Measurements from ENCODE around the gene ISM1.
A peak's percentile ranks its signal among the peaks of the same experiment; 100 is the strongest.

Gene ISM1

DNA sequence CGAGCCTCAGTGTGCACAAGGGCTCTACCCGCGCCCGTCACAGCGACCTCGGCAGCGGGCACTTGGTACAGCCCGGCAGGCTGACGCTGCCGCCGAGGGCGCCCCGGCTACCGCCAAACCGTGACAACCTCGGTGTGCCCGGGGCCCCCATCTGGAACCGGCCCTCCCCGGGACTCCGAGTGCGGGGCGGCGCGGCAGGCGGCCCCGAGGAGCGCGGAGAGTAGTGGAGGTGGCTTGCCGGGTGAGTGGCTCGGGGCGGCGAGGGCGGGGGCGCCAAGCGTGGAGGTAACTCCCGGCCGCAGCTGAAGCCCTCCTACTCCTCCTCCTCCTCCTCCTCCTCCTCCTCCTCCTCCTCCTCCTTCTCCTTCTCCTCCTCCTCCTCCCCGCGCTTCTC lies at the start of gene ISM1:
Gene ISM1, plus strand, starts transcription at position 371 of the 394 bp plus-strand sequence. CDS start 503 bp downstream, outside the sequence.
- DNase-seq: peak; percentile 26

DNA sequence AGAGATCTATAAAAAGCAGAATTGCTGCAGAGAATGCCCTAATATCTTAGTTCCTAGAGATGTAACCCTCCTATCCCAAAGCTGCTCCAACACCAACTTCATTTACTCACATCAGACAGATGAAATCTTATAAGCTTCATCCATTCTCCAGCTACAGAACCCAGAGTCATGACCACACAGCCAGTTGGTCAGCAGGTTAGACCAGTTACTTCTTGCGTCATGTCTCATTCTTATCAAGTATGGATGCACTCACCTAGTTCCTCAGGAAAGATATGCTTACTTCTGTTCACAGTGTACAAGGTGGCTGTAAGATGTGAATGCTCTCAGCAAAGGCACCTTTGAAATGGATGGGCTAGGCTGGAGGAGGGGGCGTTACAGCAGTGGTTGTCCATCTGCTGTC lies 47.9 kb upstream of the ISM1 start:
- no peak for DNase-seq

DNA sequence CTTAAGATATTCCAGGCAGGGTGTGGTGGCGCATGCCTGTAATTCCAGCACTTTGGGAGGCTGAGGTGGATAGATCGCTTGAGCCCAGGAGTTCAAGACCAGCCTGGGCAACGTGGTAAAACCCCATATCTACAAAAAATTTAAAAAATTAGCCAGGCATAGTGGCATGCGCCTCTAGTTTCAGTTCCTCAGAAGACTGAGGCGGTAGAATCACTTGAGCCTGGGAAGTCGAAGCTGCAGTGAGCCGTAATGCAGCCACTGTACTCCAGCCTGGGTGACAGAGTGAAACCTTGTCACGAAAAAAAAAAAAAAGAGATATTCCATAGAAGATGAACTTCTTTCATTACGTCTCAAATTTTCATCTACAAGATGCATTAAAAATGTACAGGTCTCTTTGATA lies 46.7 kb upstream of the ISM1 start:
- no peak for DNase-seq

DNA sequence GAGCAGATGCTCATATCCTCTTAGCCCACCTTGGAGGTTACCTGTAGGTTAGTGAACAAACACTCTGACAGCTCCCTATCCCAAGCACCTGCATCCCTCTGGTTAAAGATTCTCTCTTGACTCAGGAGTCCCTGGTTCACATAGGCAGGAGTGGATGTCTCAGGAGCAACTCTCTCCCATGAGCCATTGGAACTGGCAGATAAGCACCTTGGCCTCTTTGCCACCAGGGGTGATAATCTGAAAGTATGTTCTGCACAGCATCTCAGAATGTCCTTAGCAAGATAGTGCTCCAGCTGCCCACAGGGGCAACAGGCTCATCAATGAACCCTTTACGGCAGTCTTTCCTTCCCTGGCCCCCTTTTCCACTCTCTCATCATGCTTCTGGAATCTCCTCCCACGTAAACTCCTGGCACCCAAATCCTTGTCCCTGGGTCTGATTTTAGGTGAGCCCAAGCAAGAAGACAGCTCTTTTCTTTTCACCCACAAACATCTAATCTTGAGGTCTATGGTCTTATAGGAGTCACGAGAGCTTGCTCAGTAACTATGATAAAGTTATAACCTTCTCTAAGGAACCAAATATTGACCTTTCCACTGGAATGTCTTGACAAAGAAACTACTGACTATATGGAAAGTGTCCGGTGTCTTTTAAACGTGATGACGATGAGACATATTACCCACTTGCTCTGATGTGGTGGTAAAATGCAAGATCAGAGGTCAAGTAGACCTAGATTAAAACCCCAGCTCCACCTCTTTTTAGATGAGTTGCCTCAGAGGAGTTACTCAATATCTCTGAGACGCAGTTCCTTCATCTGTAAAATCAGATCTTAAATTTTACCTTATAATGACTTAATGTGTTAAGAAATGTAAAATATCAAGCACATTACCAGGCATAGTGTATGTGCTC lies 39.8 kb upstream of the ISM1 start:
- no peak for DNase-seq

DNA sequence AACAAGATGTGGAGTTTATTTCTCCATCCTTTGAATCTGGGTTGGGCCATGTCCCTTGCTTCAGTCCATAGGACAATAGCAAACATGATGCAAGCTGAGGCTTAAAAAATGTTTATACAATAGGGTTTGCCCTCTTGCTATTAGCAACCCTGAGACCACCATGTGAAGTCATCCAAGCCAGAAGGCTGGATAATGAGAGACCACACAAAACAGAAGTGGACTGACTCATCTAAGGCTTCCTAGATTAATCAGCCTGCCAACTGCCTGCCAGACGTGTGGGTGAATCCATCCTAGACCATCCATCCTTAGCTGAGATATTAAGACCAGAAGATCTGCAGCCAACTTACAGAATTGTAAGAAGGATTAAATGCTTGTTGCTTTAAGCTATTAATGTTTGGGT lies 38.1 kb upstream of the ISM1 start:
- DNase-seq: no peak

DNA sequence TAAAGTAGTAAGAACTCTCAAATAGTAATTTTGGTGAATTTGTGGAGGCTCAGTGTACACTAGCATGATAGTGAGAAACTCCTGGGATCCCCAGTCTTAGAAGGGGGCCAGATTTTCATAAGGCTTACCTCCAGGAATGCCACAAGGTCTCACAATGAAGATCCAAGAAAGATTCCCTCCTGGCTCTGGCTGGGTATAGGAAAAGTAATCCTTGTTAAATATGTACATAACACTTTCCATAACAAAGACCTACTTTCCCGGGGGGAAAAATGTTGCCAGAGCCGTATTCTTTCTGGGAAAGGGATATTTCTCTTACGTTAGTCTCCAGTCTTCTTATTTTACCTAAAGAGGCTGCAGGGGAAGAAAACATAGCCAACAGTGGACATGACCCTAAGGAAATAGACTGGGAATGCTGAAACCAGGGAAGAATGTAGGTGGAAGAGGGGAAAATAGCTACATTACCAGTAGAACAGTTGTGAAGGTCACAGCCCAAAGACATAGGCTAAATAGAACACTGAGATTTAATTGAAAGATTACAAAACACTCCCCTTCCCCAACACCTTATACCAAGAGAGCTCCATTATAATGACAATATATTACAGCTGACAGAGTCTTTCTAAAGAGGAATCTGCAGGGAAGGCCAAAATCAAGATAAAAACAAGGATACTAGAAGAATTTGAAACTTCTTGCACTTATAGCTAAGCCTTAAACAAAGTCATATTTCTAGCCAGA lies 34.9 kb upstream of the ISM1 start:
- no peak for DNase-seq

DNA sequence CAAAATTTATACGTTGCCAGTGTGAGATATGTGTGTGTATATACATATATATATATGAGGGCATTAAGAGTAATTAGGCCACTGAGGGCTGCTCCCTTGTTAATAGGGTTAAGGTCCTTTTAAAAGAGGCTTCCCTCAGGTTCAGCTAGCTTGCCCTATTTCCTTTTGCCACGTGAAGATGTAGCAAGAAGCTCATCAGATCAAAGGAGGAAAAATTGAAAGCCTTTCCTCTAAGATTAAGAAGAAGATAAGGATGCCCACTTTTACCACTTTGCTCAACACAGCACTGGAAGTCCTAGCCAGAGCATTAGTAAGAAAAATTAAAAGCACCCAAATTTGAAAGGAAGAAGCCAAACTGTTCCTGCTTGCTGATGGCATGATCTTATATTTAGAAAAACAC lies 33.2 kb upstream of the ISM1 start:
- no peak for DNase-seq

DNA sequence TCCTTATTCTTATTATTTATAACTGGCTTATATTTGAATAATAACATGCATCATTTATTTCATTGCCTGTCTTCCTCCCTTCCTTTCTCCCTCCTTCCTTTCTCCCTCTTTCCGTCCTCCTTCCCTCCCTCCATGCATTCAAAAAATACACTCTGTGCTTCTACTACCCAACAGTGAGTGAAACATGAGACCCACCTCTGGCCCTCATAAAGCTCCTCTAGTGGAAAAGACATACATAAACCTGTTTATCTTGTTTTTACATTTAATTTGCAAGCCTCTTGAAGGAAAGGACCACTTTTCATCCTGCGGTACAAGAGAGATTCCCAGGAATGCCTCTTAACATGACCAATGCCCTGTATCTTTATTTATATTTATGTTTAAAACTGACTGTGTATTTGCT lies 21.8 kb upstream of the ISM1 start:
- DNase-seq: no peak

DNA sequence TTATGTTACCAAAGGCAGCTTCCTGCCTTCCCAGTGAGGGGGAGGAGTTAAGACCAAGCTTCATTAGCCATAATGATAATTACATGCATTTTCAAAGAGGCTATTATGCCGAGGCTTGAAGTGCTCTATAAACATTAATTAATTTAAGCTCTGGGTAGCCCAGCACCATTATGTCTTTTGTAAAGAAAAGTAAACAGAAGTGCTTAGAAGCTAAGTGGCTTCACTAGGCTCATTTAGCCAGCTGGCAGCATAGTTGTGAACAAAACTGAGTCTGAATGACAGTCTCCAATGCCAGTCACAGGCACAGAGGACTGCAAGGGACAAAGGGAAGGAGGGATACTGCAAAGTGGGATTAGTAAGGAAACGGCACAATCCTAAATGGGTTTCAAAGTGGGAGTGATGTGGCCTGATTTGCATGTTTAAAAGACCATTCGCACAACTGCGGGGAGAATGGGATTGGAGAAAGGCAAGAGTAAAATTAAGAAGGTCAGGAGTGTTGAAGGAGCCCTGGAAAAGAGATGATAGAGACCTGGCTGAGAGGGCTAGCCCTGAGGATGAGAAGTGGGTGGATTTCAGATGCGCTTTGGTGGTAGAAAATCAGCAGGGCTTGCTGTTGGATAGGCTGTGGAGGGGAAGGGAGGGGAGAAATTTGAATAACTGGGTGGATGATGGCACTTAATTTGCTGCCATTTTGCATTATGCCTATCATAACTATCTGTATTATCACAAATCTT lies 20.1 kb upstream of the ISM1 start:
- DNase-seq: no peak

DNA sequence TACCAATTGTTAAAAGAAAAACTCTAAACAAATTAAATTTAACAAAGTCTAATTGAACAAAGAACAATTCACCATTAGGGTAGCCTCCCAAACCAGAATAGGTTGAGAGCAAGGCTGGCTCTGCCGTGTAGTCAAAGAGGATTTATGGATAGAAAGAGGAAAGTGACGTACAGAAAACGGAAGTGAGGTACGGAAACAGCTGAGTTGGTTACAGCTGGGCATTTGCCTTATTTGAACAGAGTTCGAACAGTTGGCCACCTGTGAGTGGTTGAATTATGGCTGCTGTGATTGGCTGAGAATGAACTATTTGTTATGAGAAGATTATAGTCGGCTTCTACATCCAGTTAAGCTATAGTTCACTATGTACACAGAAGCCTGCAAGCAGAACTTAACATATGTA lies 18.5 kb upstream of the ISM1 start:
- DNase-seq: no peak

DNA sequence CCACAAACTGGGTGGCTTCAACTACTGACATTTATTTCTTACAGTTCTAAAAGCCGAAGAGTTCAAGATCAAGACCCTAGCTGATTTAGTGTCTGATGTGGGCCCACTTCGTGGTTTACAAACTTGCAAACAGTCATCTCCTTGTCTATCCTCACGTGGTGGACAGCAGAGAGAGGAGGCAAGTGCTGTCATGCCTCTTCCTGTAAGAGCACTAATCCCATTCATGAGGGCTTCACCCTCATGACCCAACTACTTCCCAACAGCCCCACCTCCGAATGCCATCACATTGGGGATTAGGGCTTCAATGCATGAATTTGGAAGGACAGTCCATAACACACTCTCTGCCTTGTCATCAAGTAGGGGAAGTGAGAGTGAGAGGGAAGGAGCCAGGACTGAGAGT lies 15.6 kb upstream of the ISM1 start:
- no peak for DNase-seq

DNA sequence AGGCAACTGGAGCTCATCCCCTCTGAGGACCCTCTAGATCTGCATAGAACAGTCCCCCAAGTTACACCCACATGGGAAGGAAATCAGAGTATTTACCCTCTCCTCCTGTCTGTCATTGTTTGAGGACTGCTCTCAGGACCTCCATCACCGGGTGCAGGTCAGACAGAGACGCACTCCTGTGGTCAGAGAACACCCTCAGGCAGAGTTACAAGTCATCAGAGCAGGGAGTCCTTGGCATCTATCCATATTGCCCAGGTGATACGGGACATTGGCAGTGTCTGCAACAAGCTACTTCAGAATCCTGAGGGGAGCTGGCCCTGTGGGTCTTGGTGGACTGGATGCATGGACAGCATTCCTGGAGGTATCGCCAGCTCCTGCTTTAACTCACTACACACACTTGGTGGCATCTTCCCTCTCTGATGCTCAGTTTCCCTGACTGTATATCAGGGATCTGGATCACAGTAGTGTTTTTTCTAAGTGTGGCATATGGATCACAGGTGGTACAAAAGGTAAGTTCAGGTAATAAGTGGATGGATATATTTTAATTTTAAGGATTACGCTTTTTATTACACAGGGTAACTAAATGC lies 15.1 kb upstream of the ISM1 start:
- DNase-seq: no peak

DNA sequence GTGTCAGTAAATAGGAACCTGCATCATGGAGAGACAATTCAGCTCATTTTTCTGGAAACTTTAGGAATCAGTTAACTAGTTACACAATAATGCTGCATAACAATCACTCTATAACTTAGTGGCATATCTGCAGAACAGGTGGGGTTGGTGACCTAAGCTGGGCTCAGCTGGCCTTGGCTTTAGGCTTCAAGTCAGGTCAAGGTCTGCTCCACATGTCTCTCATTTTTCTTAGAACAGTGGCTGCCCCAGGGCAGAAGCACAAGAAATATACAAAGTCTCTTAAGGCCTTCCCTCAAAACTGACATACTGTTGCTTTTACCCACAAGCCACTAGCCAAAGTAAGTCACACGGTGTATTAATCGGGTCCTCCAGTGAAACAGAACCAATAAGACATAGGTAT lies 14.1 kb upstream of the ISM1 start:
- DNase-seq: no peak

DNA sequence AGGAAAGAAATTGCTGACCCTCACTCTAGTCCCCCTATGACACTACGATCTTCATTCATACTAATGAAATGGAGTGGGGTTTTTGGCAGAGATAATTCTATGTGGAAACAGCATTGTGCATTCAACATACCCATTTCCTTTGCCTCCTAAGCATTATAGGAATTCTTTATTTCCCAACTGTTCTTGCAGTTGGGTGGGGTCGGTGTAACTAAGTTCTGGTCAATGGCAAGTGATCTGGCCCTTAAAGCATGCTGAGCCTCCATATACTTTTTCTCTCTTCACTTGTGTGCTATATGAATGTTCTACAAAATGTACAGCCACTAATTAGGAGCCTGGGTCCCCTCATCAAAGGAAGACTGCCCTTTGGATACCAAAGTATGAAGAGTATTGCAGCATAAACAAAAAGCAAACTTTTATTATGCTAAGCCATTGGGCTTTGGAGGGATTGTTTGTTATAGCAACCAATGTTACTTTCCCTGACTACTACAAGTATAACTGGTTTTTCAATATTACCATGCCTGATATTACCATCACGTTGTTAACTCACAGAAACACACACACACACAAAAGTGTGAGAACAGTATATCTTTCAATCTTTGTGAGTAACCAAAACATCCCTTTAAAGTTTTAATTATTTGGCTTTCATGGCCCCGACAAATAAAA lies 9.0 kb upstream of the ISM1 start:
- no peak for DNase-seq

DNA sequence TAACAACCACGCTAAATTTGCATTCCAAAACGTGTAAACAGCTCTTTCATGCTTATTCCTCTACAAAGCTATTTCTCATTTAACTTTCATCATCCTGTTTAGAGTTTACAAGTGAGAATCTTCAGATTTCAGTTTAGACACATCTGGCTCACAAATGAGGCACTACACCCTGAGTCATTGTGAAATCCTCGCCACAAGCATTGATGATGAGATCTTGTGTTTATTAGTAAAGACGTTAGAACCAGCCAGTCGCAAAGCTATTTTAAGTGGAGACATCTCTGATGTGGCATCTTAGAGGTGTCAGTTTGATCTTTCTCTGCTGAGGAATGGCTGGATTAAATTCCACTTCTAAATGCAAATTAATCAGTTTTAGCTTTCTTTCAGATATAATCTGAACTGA lies 8.3 kb upstream of the ISM1 start:
- no peak for DNase-seq

DNA sequence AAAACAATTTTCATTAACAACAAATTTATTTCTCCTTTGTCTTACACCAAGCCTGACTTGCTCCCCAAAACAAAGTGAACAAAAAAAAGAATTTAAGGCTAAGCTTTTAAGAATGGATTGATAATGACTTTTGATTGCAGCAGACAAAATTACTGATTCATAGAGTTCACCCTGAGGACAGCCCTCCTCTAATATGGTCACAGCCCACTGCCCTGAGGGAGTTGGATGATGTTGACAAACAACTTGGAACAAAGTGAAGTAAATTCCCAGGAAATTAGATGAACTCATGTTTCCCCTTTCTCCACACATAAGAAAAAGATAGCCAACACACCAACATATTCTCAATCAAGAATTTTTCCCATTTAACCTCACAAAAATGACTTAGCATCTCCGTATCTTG lies 7.7 kb upstream of the ISM1 start:
- DNase-seq: no peak

DNA sequence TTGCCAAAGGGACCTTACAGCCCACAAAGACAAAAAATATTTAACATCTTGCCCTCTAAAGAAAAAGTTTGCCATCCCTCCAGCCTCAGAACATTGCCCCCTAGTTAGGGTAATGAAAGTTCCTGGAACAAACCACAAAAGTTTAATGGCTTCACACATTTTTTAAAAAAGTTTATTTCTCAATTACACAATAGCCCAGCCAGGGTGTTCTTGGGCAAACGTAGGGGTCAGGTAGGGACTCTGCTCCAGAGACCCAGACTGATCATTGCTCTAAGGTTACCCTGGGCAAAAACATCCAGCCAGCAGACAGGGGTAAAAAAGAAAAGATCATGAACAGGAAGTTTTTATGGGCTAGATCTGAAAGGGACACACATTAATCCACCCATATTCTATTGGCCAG lies 4.5 kb upstream of the ISM1 start:
- no peak for DNase-seq

DNA sequence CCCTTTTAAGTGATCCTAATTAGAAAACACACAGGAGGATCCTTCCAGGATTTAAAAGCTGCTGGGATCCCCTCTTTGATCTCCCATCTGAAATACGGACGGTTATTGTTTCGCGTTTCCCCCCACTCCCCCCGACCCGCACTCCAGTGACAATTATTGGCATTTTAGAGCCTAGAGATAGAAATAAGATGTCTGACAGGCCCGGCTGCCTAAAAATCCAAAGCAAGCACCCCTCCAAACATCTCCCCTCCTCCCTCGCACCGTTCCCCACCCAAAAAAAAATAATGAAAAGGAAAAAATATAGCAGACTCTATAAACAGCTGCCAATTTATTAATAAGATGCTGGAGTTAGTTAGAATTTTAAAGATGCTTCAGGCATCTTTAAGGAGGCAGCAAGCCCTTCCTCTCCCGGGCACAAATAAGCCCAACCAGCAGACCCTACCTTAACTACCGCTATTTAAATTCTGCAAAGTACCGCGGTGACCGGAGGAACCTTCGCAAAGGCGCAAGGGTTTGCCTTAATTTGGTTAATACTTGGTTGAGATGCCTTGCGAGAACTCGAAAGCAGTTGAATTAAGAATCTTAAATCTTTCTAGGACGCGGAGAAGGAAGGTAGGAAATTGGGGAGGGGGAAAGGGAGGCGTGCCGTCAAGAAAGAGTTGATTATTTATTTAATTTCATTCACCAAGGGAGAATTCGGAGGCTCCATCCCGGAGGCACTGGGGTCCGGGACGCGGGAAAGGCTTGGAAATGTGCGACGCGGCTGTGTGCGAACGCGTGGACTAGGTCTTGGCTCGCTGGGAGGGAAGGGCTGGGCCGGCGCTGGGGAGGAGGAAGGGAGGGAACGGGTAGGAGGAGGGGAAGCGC lies 1.5 kb upstream of the ISM1 start:
- no peak for DNase-seq

DNA sequence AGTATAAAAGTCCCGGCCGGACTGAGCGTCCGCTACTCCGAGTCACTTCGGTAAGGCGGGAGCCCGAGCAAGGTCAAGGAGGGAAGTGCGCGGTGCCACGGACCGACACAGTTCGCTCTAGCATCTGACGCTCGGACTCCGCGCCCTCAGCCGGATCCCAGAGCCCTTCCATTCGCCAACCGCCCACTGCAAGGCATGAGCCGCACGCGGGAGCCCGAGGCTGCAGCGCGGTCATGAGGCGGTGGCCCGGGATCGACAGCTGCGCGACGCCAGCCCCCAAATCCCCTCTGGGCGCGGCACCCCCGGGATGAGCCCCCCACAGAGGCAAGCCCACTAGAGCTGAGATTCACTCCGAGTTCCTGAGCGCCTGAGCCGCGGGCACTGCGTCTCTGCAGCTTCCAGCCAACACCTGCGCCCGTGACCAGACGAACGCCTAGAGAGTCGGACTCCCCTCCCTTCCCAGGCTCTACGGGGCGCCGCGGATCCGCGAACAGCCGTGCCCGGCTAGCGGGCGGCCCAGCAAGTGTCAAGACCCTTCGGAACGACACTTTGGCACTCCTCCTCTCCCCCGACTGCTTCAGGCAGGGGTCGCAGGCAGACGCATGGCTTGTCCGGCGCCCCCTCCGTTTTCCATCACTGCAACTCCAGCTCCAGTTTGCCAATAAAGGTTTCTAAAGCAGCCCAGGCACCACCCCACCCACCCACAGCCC lies 725 bp upstream of the ISM1 start:
- DNase-seq: peak; percentile 16

DNA sequence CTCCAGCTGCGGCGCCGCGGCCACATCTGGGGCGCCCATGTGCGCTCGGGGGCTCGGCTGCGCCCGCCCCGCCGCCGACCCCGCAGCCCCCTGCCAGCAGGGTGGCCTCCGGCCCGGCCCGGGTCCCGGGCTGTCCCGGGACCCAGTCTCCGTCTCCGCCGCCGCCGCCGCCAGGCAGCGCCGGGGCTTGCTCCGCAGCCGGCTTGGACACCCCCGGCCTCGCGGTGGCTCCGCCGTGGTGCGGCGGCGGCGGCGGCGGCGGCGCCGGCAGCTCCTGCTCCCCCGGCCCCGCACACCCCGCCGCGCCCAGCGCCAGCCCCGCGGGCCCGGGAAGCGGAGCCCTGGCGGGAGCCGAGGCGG lies 219 bp downstream of the ISM1 start:
- no peak for DNase-seq

DNA sequence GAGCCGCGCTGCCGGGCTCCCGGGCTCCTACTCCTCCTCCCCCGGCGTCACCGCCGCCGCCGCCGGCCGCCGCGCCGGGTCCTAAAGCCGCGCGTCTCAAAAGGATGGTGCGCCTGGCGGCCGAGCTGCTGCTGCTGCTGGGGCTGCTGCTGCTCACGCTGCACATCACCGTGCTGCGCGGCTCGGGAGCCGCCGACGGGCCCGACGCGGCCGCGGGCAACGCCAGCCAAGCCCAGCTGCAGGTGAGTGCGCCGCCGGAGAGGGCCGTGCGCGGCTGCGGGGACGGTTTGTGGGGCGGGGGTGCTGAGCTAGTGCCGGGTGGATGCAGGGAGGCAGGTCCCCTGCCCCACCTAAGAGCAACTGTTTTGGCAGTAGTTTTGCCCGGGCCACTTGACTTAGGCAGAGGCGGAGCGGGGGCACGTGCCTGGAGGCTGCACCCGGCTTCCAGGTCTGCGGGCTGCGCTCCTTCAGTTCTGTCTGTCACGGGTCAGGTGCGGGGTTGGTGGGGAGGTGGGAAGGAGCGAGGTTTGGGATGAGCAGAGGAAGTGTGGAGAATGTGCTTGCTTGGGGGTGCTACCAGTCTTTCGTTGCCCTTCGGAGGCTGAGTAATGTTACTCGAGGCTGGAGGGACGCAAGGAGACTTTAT lies 722 bp downstream of the ISM1 start:
- peak; percentile 61 for DNase-seq

Measured in activated effector memory CD4-positive, alpha-beta T cell treated with Interleukin-2 at 50 U/mL for 16 hours (primary cell).